ENCODE measurements around the gene SIAE. TPM values are rescaled to one million over a fixed set of nuclear protein-coding genes. Genes with fewer than 3 reads are reported as not detected.

Gene SIAE
- total RNA-seq, 6 experiments from 2014 or later: 30.9 to 56.8 (median 35.6) TPM

DNA sequence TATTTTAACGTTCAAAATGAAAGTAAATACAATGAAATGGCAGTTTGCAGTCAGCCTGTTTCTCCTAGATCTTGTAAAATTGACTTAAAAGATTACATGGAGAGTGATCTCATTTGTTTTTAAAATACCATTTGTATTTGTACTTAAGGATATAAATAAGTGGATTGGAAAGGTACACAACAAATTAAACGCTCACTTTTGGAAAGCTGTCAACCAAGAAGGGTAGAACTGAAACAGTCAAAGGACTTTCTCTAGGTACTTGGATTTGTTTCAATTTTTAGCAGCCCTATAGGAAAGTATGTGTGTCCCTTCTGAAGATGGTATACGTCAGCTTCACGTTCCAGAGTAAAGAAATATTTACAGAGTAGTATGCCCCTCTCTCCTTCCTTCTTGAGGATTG, 43.6 kb downstream of the SIAE start:
- DNase-seq (no peak), ATAC-seq (no peak)
- Histone ChIP-seq H3K9me3 (no peaks in the 10 kb centered on the region), H3K4me3 (no peak overlapping the region), H3K4me1 (no peaks in the 10 kb centered on the region), H3K36me3 (peaks cover 6 to 71% (median 29%) of the 10 kb centered on the region in 4 donors), H3K27me3 (no peaks in the 10 kb centered on the region), H3K27ac (no peak overlapping the region)
- WGBS (ENCODE audit: insufficient coverage, low coverage, low lambda C conversion rate, missing lambda C conversion rate): 81% methylated on average over 4 of the region's 4 CpGs
- intact Hi-C loops (cut with DNase I): no loop called here
- no peak for TF ChIP-seq POLR2A (IDR thresholded peaks at IDR 0.05)
- TF ChIP-seq, protein P1, sequence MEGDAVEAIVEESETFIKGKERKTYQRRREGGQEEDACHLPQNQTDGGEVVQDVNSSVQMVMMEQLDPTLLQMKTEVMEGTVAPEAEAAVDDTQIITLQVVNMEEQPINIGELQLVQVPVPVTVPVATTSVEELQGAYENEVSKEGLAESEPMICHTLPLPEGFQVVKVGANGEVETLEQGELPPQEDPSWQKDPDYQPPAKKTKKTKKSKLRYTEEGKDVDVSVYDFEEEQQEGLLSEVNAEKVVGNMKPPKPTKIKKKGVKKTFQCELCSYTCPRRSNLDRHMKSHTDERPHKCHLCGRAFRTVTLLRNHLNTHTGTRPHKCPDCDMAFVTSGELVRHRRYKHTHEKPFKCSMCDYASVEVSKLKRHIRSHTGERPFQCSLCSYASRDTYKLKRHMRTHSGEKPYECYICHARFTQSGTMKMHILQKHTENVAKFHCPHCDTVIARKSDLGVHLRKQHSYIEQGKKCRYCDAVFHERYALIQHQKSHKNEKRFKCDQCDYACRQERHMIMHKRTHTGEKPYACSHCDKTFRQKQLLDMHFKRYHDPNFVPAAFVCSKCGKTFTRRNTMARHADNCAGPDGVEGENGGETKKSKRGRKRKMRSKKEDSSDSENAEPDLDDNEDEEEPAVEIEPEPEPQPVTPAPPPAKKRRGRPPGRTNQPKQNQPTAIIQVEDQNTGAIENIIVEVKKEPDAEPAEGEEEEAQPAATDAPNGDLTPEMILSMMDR (IDR thresholded peaks at IDR 0.05): no peak

DNA sequence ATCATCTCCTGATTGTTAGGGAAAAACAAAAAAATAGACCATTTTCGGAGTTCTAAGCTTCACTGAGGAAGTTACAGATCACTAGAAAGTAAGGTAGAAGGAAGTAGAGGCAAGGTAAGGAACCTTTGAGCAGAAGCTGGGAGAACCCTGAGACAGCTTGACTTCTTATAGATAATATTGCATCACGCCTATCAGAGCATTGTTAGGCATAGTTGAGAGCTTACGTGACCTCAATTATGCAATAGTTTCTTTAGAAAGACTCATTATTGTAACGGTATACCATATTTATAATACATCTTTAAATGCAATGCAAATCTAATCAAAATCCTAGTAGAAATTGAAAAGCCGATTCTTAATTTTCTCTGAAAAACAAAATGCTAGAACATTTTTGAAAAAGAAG, 46.0 kb downstream of the SIAE start:
- TF ChIP-seq, protein P1 (IDR thresholded peaks at IDR 0.05): no peak
- TF ChIP-seq POLR2A (IDR thresholded peaks at IDR 0.05): no peak
- no peak overlapping the region for H3K4me3 ChIP-seq
- DNase-seq (no peak), ATAC-seq (no peak)
- WGBS (ENCODE audit: insufficient coverage, low coverage, low lambda C conversion rate, missing lambda C conversion rate): 81% methylated on average over 5 of the region's 5 CpGs
- intact Hi-C loops (cut with DNase I): no loop called here
- no peak overlapping the region for H3K27ac ChIP-seq
- H3K27me3 ChIP-seq: no peaks in the 10 kb centered on the region
- peaks cover 0 to 50% (median 21%) of the 10 kb centered on the region in 4 donors for H3K36me3 ChIP-seq
- H3K9me3 ChIP-seq: no peaks in the 10 kb centered on the region
- peaks cover 0 to 12% (median 4%) of the 10 kb centered on the region in 4 donors for H3K4me1 ChIP-seq

DNA sequence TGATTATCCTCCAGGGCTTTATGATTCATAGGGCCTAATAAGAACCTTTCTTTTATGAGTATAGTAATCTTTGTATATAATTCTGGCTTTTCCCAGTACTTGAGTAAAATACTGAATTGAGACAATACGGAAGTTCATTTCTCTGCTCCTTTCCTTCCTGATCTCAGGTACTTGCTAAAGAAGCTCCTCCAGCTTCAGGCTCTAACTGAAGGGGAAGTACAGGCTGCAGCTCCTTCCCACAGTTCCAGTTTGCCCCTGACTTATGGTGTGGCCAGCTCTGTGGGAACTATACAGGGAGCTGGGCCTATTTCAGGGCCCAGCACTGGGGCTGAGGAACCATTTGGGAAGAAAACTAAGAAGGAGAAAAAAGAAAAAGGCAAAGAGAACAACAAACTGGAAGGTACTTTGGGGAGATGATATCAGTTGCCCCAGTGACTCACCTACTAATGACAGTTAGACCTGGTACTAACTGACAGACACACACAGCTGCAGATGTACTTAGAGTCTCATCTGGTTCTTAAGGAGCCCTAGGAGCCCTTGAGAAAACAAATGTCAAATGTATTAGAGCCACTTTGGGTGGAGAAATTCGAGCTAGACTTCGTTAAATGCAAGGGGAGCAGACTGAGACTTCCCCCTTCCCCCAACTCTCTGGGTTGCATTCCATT, 47.9 kb downstream of the SIAE start:
- Histone ChIP-seq H3K4me3 (no peak overlapping the region), H3K9me3 (no peaks in the 10 kb centered on the region), H3K4me1 (peaks cover 0 to 12% (median 4%) of the 10 kb centered on the region in 4 donors), H3K27ac (no peak overlapping the region), H3K36me3 (peaks cover 0 to 31% (median 8%) of the 10 kb centered on the region in 4 donors), H3K27me3 (no peaks in the 10 kb centered on the region)
- intact Hi-C loops (cut with DNase I): no loop called here
- ATAC-seq: no peak
- no peak for DNase-seq
- WGBS (ENCODE audit: insufficient coverage, low coverage, low lambda C conversion rate, missing lambda C conversion rate): 76% methylated on average over 2 of the region's 3 CpGs
- TF ChIP-seq, protein P1 (IDR thresholded peaks at IDR 0.05): no peak
- TF ChIP-seq POLR2A (IDR thresholded peaks at IDR 0.05): no peak

DNA sequence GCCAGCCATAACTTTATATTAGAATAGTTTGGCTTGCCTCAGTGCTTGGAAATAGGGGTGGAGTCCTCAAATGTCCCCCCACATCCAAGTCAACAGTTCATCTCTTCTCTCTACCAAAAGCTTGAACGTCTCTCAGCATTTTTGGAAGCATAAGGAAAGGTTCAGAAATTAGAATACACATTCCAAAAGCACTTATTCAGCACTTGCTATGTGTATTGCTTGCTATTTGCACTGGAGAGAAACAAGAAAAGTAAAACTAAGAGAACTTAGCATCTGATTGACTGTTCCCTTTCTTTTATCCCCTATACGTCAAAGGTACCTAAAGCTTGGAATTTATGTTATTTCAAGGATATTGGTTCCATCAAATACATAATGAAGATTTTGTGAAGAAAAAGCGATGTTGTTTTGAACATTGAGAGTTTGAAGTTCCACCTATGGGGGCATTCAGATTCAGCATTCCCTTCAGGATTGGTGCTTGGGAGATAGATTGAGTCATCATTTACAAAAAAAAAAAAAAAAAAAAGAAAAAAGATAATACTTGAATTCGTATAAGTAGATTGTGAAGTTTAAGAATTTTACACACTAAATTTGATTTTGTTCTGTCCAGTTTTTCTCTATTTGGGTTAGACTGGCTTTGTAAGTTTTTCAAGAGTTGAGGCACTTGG, 49.5 kb downstream of the SIAE start:
- ATAC-seq: no peak
- peaks cover 0 to 12% (median 4%) of the 10 kb centered on the region in 4 donors for H3K4me1 ChIP-seq
- WGBS (ENCODE audit: insufficient coverage, low coverage, low lambda C conversion rate, missing lambda C conversion rate): 49% methylated on average over 4 of the region's 4 CpGs
- DNase-seq: no peak
- H3K27ac ChIP-seq: no peak overlapping the region
- H3K27me3 ChIP-seq: no peaks in the 10 kb centered on the region
- H3K9me3 ChIP-seq: no peaks in the 10 kb centered on the region
- TF ChIP-seq, protein P1 (IDR thresholded peaks at IDR 0.05): no peak
- TF ChIP-seq POLR2A (IDR thresholded peaks at IDR 0.05): no peak
- intact Hi-C loops (cut with DNase I): no loop called here
- peak overlapping the region; percentile 92 to 98 (median 95) for H3K4me3 ChIP-seq
- peaks cover 0 to 17% (median 6%) of the 10 kb centered on the region in 4 donors for H3K36me3 ChIP-seq
